HEK293T (cell line): ENCODE measurements around the gene E2F3.
A peak's percentile ranks its signal among the peaks of the same experiment; 100 is the strongest.
"Not testable (repeated sequence)": the region's sequence is repeated elsewhere in the genome, so short reads cannot be mapped to it uniquely, and the experiment has no call there.

ENCODE experiments used
- CTCF ChIA-PET: fragments of 350-600 bp; formaldehyde crosslinking; extraction: SDS; loops from one replicate; lab custom pipeline; 2021; ENCODE audit warnings: antibody characterized with exemption, inconsistent platforms; lab: Yijun Ruan, JAX
- POLR2A ChIA-PET: fragments of 350-600 bp; formaldehyde crosslinking; extraction: SDS; loops from one replicate; lab custom pipeline; 2020; ENCODE audit warnings: antibody characterized with exemption, inconsistent platforms; lab: Yijun Ruan, JAX
- DNase-seq: peaks from one replicate; pipeline ENCODE4 v3.0.0; 2012; ENCODE audit warnings: mixed read lengths; ENCODE audit errors: extremely low spot score
- ARNT ChIP-seq: fragments of 450-650 bp; IDR thresholded peaks from 2 replicates; pipeline ENCODE4 v1.6.1; 2017; ENCODE audit warnings: mild to moderate bottlenecking
- BHLHE40 ChIP-seq: fragments of 450-650 bp; IDR thresholded peaks from 2 replicates; pipeline ENCODE4 v1.6.1; 2016; ENCODE audit warnings: mild to moderate bottlenecking, moderate library complexity, borderline replicate concordance
- CTBP1 ChIP-seq: fragments of 450-650 bp; IDR thresholded peaks from 2 replicates; pipeline ENCODE4 v1.6.1; 2016; ENCODE audit warnings: borderline replicate concordance
- ELF4 ChIP-seq: fragments of 450-650 bp; IDR thresholded peaks from 2 replicates; pipeline ENCODE4 v1.6.1; 2017; ENCODE audit warnings: antibody characterized with exemption
- FOXA1 ChIP-seq: fragments of 450-650 bp; IDR thresholded peaks from 2 replicates; pipeline ENCODE4 v1.6.1; 2016; ENCODE audit warnings: mild to moderate bottlenecking
- FOXK2 ChIP-seq: fragments of 450-650 bp; IDR thresholded peaks from 2 replicates; pipeline ENCODE4 v1.6.1; 2016; ENCODE audit warnings: mild to moderate bottlenecking
- FOXM1 ChIP-seq: fragments of 450-650 bp; IDR thresholded peaks from 2 replicates; pipeline ENCODE4 v1.6.1; 2017; ENCODE audit warnings: mild to moderate bottlenecking, borderline replicate concordance
- HDGF ChIP-seq: fragments of 450-650 bp; IDR thresholded peaks from 2 replicates; pipeline ENCODE4 v1.6.1; 2017; ENCODE audit warnings: antibody characterized with exemption, borderline replicate concordance
- L3MBTL2 ChIP-seq: fragments of 450-650 bp; conservative IDR thresholded peaks from 2 replicates; pipeline ENCODE4 v1.6.1; 2016; ENCODE audit warnings: mild to moderate bottlenecking
- LEF1 ChIP-seq: fragments of 450-650 bp; IDR thresholded peaks from 2 replicates; pipeline ENCODE4 v1.6.1; 2017; ENCODE audit warnings: mild to moderate bottlenecking, borderline replicate concordance
- NFRKB ChIP-seq: fragments of 450-650 bp; IDR thresholded peaks from 2 replicates; pipeline ENCODE4 v1.6.1; 2016; ENCODE audit warnings: mild to moderate bottlenecking, moderate library complexity
- SP1 ChIP-seq: fragments of 450-650 bp; IDR thresholded peaks from 2 replicates; pipeline ENCODE4 v1.6.1; 2017
- SUZ12 ChIP-seq: fragments of 450-650 bp; IDR thresholded peaks from 2 replicates; pipeline ENCODE4 v1.6.1; 2016; ENCODE audit warnings: mild to moderate bottlenecking
- TARDBP ChIP-seq: fragments of 450-650 bp; IDR thresholded peaks from 2 replicates; pipeline ENCODE4 v1.6.1; 2016
- ZNF384 ChIP-seq: fragments of 450-650 bp; IDR thresholded peaks from 2 replicates; pipeline ENCODE4 v1.6.1; 2016
- TF ChIP-seq, protein P1 (sequence below): fragments of 450-650 bp; IDR thresholded peaks from 2 replicates; pipeline ENCODE4 v1.6.1; 2016

E2F3 gene

GRCh38 chr6:20492099-20492498 lies 90.4 kb downstream of the E2F3 start:
- POLR2A ChIA-PET = no interaction called here
- DNase-seq = no peak
- CTCF ChIA-PET = no interaction called here
- no peak for TF ChIP-seq SP1

DNA sequence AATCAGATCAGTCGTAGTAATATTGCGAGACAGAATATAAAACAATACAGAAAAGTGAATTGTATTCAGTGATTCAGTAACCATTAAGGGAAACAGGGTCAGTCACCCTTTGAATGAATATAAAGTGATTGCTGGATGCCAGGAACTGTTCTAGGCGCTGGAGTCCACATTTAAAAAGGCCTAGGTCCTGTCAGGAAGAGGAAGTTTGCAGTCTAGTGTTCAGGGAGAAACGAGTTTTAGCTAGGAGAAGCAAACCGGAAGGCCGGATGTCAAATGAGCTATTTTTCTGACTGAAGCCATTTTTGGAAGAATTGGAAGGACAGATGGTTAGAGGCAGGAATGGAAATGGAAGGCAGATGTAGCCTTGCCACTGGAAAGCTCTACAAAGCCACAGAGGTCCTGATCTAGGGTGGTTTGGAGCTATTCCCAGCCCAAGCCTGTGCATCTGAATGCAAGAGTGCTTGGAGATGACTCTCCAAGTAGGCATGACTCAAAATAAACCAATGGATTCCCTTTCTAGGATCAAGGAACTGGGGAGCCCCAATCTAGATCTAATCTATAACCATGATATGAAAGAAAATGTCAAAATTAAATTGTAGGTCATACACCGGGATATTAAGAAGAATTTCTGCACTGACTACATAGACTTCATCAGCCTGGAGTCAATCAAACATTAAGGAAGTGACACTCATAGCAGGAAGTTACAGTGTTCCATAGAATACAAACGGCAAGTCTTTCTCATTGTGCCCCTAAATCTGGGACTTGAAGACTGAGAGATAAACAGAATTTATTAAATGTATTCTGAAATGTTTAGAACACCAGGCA lies 95.7 kb downstream of the E2F3 start:
- TF ChIP-seq SP1 = no peak
- TF ChIP-seq FOXM1 = no peak
- no peak for TF ChIP-seq NFRKB
- TF ChIP-seq BHLHE40 = no peak
- TF ChIP-seq, protein P1, sequence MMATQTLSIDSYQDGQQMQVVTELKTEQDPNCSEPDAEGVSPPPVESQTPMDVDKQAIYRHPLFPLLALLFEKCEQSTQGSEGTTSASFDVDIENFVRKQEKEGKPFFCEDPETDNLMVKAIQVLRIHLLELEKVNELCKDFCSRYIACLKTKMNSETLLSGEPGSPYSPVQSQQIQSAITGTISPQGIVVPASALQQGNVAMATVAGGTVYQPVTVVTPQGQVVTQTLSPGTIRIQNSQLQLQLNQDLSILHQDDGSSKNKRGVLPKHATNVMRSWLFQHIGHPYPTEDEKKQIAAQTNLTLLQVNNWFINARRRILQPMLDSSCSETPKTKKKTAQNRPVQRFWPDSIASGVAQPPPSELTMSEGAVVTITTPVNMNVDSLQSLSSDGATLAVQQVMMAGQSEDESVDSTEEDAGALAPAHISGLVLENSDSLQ = no peak
- no peak for TF ChIP-seq ZNF384
- TF ChIP-seq ARNT = no peak
- TF ChIP-seq SUZ12 = no peak
- TF ChIP-seq LEF1 = no peak
- no peak for TF ChIP-seq L3MBTL2
- TF ChIP-seq CTBP1 = no peak
- no peak for TF ChIP-seq TARDBP
- TF ChIP-seq ELF4 = no peak
- TF ChIP-seq FOXA1 = no peak
- no peak for TF ChIP-seq HDGF
- TF ChIP-seq FOXK2 = no peak
- DNase-seq = no peak
- ChIA-PET CTCF (interaction anchor here (0.6 kb wide), 1 partner anchor 93 kb away, joined by 3 read pairs; no protein-coding TSS in a partner anchor), POLR2A (no interaction called here)

DNA sequence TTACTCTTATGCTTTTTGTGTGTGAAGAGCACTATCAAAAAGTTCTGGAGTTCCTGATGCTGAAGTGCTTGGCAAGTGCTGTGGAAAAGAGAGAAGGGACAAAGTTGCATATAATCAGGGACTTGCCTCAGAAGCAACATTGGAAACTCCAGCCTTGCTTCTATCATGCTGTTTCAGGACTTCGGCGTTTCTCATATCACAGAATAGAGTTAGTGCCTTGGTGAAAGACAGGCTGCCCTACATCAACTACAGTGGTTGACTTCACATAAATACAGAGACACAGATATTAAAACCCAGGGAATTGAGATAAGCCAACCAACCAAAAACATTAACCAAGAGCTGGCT lies 96.3 kb downstream of the E2F3 start:
- no peak for TF ChIP-seq LEF1
- ChIA-PET POLR2A (no interaction called here), CTCF (interaction anchor here (0.6 kb wide), 1 partner anchor 93 kb away, joined by 3 read pairs; no protein-coding TSS in a partner anchor)
- DNase-seq = no peak

- ChIA-PET CTCF (interaction anchor here (0.8 kb wide), 1 partner anchor 20 kb away, joined by 9 read pairs; no protein-coding TSS in a partner anchor), POLR2A (no interaction called here)
- no peak for TF ChIP-seq L3MBTL2
- no peak for TF ChIP-seq HDGF
- no peak for TF ChIP-seq LEF1
- TF ChIP-seq, protein P1 = no peak
- TF ChIP-seq CTBP1 = no peak
- TF ChIP-seq FOXM1 = no peak
- no peak for TF ChIP-seq ZNF384
- TF ChIP-seq NFRKB = no peak
- TF ChIP-seq SUZ12 = no peak
- DNase-seq = no peak
Measured at GRCh38 chr6:20509212-20509611, 107.5 kb downstream of the E2F3 start.

DNA sequence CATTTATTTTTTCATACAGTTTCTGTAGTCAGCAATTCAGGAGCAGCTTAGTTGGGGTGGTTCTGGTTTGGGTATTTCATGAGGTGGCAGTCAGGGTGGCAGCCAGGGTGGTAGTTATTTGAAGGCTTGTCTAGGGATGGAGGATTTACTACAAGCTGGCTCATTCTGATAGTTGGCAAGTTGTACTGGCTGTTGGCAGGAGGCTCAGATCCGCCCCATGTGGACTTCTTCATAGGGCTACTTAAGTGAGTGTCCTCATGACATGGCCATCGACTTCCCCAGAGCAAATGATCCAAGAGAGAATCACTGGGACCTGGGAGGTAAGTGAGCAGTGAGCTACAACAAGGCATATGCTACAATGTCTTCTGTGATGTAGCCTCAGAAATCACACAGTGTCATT lies 110.2 kb downstream of the E2F3 start:
- ChIA-PET POLR2A (no interaction called here), CTCF (no interaction called here)
- TF ChIP-seq TARDBP = no peak
- no peak for DNase-seq

DNA sequence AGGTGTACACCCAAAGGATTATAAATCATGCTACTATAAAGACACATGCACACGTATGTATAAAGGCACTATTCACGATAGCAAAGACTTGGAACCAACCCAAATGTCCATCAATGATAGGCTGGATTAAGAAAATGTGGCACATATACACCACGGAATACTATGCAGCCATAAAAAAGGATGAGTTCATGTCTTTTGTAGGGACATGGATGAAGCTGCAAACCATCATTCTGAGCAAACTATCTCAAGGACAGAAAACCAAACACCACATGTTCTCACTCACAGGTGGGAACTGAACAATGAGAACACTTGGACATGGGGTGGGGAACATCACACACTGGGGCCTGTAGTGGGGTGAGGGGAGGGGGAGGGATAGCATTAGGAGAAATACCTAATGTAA lies 123.5 kb downstream of the E2F3 start:
- POLR2A ChIA-PET, DNase-seq: not testable (repeated sequence)
- CTCF ChIA-PET = interaction anchor here (0.6 kb wide), 1 partner anchor 207 kb away, joined by 3 read pairs; no protein-coding TSS in a partner anchor

DNA sequence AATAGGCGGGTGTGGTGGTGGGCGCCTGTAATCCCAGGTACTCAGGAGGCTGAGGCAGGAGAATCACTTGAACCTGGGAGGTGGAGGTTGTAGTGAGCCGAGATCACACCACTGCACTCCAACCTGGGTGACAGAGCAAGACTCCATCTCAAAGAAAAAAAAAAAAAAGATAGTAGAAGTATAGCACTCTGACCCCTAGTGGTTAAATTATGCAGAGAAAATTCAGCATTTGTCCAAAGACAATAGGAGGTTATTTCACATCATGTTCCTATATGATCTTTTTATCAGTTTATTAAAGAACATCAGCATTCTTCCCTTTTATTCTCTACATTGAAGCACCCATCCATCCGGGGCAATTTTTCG lies 127.4 kb downstream of the E2F3 start:
- TF ChIP-seq ZNF384 = peak; percentile 99
- DNase-seq, POLR2A ChIA-PET: not testable (repeated sequence)
- CTCF ChIA-PET = interaction anchor here (1.7 kb wide), 1 partner anchor 124 kb away, joined by 6 read pairs; no protein-coding TSS in a partner anchor

- CTCF ChIA-PET = no interaction called here
- TF ChIP-seq HDGF (no peak), L3MBTL2 (no peak), TARDBP (no peak), LEF1 (no peak), ARNT (no peak), FOXA1 (no peak), ELF4 (no peak)
- TF ChIP-seq, protein P1 = no peak
- DNase-seq = no peak
- POLR2A ChIA-PET = no interaction called here
Measured at GRCh38 chr6:20532881-20533280, 131.2 kb downstream of the E2F3 start.
